Stimulated activated CD4-positive, alpha-beta T cell treated with anti-CD3 and anti-CD28 coated beads, TNF-alpha, amount 100 ng/mL, for 48 hours (primary cell): ENCODE data around the gene RPS8.
"Not testable (repeated sequence)": the region's sequence is repeated elsewhere in the genome, so short reads cannot be mapped to it uniquely, and the experiment has no call there.

Source experiments
- DNase-seq, 3 donors: peaks; one replicate each; pipeline ENCODE4 v3.0.0-alpha.2; 2020; ENCODE audit warnings: low read depth in 3 of 3

Gene RPS8

GRCh38 chr1:44780583-44781121, 5.3 kb downstream of the RPS8 start:
- no peak for DNase-seq

GRCh38 chr1:44783697-44784093, 8.4 kb downstream of the RPS8 start:
- no peak for DNase-seq

GRCh38 chr1:44784094-44785028, 9.0 kb downstream of the RPS8 start:
- DNase-seq: no peak

GRCh38 chr1:44785029-44785380, 9.7 kb downstream of the RPS8 start:
- no peak for DNase-seq

GRCh38 chr1:44785501-44786137, 10.3 kb downstream of the RPS8 start:
- DNase-seq: no peak

GRCh38 chr1:44786138-44786840, 10.9 kb downstream of the RPS8 start:
- peak; percentile 51 to 68 (median 64) for DNase-seq

GRCh38 chr1:44786841-44787426, 11.6 kb downstream of the RPS8 start:
- DNase-seq: no peak

- DNase-seq: no peak
Observed at GRCh38 chr1:44787506-44787905, 12.2 kb downstream of the RPS8 start.

GRCh38 chr1:44788120-44788860, 12.9 kb downstream of the RPS8 start, which contains the start of gene BEST4:
Gene BEST4, minus strand, starts transcription at chr1:44788170. Its CDS starts 465 bp downstream, at chr1:44787705.
- no peak for DNase-seq

- no peak for DNase-seq
Observed at GRCh38 chr1:44790968-44791801, 15.8 kb downstream of the RPS8 start.

- no peak for DNase-seq
Observed at GRCh38 chr1:44792736-44793502, 17.6 kb downstream of the RPS8 start.

- not testable (repeated sequence) for DNase-seq
Observed at GRCh38 chr1:44797886-44798285, 22.5 kb downstream of the RPS8 start.

- no peak for DNase-seq
Observed at GRCh38 chr1:44798481-44799365, 23.4 kb downstream of the RPS8 start.

- peak; percentile 96 to 100 (median 97) for DNase-seq
Observed at GRCh38 chr1:44799770-44800584, 24.6 kb downstream of the RPS8 start, which contains the start of gene PLK3. Gene PLK3, plus strand, starts transcription at chr1:44800377. Its CDS starts 87 bp downstream, at chr1:44800464.

GRCh38 chr1:44801491-44802305, 26.4 kb downstream of the RPS8 start:
- no peak for DNase-seq

GRCh38 chr1:44802306-44803061, 27.1 kb downstream of the RPS8 start:
- DNase-seq: no peak
